ENCODE data around the gene FARS2.

DNA sequence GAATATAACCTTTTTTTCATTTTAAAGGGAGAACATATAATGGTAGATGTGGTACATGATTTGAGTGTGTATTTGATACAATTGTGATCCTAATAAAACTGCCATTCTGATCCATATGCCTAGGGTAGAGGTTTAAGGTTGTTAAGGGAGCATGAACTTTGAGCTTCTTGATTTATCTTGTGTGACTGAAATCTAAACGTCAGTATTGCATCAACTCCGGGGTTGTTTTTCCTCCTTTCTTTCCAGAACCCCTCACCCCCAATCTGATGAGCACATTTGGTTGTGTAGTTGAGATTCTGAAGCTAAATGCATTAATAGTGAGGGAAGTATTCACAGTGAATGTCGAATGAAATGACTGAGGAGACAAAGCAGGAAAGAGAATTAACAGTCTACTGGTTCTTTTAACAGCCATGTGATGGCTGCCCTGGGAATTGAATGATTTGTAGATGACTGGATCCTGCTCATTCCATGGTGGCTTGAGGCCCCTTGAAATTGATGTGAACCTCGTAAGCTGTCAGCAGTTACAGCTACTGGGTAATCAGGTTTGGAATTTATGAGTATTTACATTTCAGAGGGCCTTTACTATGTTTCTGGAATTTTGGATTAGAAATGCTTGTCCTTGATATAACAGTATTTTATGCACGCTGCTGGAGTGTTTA, 44.8 kb downstream of the FARS2 start:
- TF ChIP-seq GATA2 (IDR thresholded peaks at IDR 0.05; ENCODE audit: low read depth, low read length) (no peak), GATA3 (IDR thresholded peaks at IDR 0.05; ENCODE audit: low read depth, low read length) (no peak)
